ENCODE results near the gene LAMA2.

- TF ChIP-seq, protein P1, sequence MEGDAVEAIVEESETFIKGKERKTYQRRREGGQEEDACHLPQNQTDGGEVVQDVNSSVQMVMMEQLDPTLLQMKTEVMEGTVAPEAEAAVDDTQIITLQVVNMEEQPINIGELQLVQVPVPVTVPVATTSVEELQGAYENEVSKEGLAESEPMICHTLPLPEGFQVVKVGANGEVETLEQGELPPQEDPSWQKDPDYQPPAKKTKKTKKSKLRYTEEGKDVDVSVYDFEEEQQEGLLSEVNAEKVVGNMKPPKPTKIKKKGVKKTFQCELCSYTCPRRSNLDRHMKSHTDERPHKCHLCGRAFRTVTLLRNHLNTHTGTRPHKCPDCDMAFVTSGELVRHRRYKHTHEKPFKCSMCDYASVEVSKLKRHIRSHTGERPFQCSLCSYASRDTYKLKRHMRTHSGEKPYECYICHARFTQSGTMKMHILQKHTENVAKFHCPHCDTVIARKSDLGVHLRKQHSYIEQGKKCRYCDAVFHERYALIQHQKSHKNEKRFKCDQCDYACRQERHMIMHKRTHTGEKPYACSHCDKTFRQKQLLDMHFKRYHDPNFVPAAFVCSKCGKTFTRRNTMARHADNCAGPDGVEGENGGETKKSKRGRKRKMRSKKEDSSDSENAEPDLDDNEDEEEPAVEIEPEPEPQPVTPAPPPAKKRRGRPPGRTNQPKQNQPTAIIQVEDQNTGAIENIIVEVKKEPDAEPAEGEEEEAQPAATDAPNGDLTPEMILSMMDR (IDR thresholded peaks at IDR 0.05) = no peak
- no peak for TF ChIP-seq POLR2A (IDR thresholded peaks at IDR 0.05)
These were observed 221.6 kb downstream of the LAMA2 start for GRCh38 chr6:129104560-129104959.

Data from right lobe of liver (tissue), 4 donors.